Suppressor macrophage treated with lipopolysaccharide for 1 hour (primary cell): Measurements from ENCODE around the gene USP34.

Experiments
- DNase-seq, 3 donors: peaks; one replicate each; pipeline ENCODE4 v3.0.0-alpha.2; 2020 to 2022

USP34 gene

GRCh38 chr2:61362873-61363272 is 108.0 kb downstream of the USP34 start:
- DNase-seq: no peak

GRCh38 chr2:61361068-61361467 is 109.8 kb downstream of the USP34 start:
- DNase-seq: no peak

- DNase-seq: no peak
These were observed 111.8 kb downstream of the USP34 start for GRCh38 chr2:61359058-61359457.

GRCh38 chr2:61357681-61358080 is 113.2 kb downstream of the USP34 start:
- peak in 1 of 3 donors; percentile 11 for DNase-seq

- no peak for DNase-seq
These were observed 113.9 kb downstream of the USP34 start for GRCh38 chr2:61356958-61357350.

- DNase-seq: peak in 2 of 3 donors; percentile 22 to 26
These were observed 114.5 kb downstream of the USP34 start for GRCh38 chr2:61356261-61356957.

- DNase-seq: peak in 2 of 3 donors; percentile 32 to 40
These were observed 116.2 kb downstream of the USP34 start for GRCh38 chr2:61354543-61355197.

GRCh38 chr2:61353909-61354308 is 117.0 kb downstream of the USP34 start:
- no peak for DNase-seq

- no peak for DNase-seq
These were observed 120.1 kb downstream of the USP34 start for GRCh38 chr2:61350777-61351176.

GRCh38 chr2:61343141-61343540 is 127.7 kb downstream of the USP34 start:
- DNase-seq: no peak

GRCh38 chr2:61340242-61340641 is 130.6 kb downstream of the USP34 start:
- peak; percentile 13 to 61 (median 48) for DNase-seq

- no peak for DNase-seq
These were observed 132.4 kb downstream of the USP34 start for GRCh38 chr2:61338447-61338846.

GRCh38 chr2:61335187-61335586 is 135.7 kb downstream of the USP34 start:
- peak in 1 of 3 donors; percentile 24 for DNase-seq

- peak in 2 of 3 donors; percentile 34 for DNase-seq
These were observed 136.4 kb downstream of the USP34 start for GRCh38 chr2:61334466-61334865.

- DNase-seq: no peak
These were observed 142.1 kb downstream of the USP34 start for GRCh38 chr2:61328707-61329251.

GRCh38 chr2:61327173-61327572 is 143.7 kb downstream of the USP34 start:
- DNase-seq: no peak

GRCh38 chr2:61326423-61326822 is 144.5 kb downstream of the USP34 start:
- no peak for DNase-seq

GRCh38 chr2:61320181-61320580 is 150.7 kb downstream of the USP34 start:
- no peak for DNase-seq

- no peak for DNase-seq
These were observed 152.3 kb downstream of the USP34 start for GRCh38 chr2:61318553-61318952.

GRCh38 chr2:61295981-61296380 is 174.9 kb downstream of the USP34 start:
- DNase-seq: no peak

- no peak for DNase-seq
These were observed 178.9 kb downstream of the USP34 start for GRCh38 chr2:61291851-61292575.

GRCh38 chr2:61288070-61288841 is 182.6 kb downstream of the USP34 start:
- peak in 2 of 3 donors; percentile 1 to 3 for DNase-seq

GRCh38 chr2:61287254-61287653 is 183.6 kb downstream of the USP34 start:
- DNase-seq: no peak
